Stomach (tissue), 4 donors: ENCODE results near the gene TOX2.

ENCODE experiments used
- EP300 ChIP-seq: sonication (generic); formaldehyde crosslinking; IDR thresholded peaks from one replicate; pipeline ENCODE4 v1.6.1; 2017; ENCODE audit warnings: antibody characterized with exemption
- POLR2A ChIP-seq, 4 donors: fragments of 450-650 bp; IDR thresholded peaks; one replicate each; pipeline ENCODE4 v1.6.1; 2016; ENCODE audit warnings: antibody characterized with exemption in 4 of 4, control low read depth in 2 of 4, mild to moderate bottlenecking in 1 of 4, moderate library complexity in 1 of 4
- TF ChIP-seq, protein P1 (sequence below), 7 experiments: fragments of 450-650 bp in 4 of 7; fragments of 200-600 bp in 3 of 7; sonication (generic) in 3 of 7; IDR thresholded peaks; one replicate each; pipeline ENCODE4 v1.5.1; 2016 to 2019; ENCODE audit warnings: antibody characterized with exemption in 7 of 7, control low read depth in 2 of 7, mild to moderate bottlenecking in 1 of 7

- TF ChIP-seq, protein P1, sequence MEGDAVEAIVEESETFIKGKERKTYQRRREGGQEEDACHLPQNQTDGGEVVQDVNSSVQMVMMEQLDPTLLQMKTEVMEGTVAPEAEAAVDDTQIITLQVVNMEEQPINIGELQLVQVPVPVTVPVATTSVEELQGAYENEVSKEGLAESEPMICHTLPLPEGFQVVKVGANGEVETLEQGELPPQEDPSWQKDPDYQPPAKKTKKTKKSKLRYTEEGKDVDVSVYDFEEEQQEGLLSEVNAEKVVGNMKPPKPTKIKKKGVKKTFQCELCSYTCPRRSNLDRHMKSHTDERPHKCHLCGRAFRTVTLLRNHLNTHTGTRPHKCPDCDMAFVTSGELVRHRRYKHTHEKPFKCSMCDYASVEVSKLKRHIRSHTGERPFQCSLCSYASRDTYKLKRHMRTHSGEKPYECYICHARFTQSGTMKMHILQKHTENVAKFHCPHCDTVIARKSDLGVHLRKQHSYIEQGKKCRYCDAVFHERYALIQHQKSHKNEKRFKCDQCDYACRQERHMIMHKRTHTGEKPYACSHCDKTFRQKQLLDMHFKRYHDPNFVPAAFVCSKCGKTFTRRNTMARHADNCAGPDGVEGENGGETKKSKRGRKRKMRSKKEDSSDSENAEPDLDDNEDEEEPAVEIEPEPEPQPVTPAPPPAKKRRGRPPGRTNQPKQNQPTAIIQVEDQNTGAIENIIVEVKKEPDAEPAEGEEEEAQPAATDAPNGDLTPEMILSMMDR (IDR thresholded peaks at IDR 0.05) = no peak
- no peak for TF ChIP-seq EP300
- no peak for TF ChIP-seq POLR2A (IDR thresholded peaks at IDR 0.05)
Observed at GRCh38 chr20:43941476-43942200, 27.0 kb downstream of the TOX2 start.
